Suprapubic skin (tissue), 4 donors: ENCODE data around the gene CHTF18. TPM values are rescaled to one million over a fixed set of nuclear protein-coding genes. Genes with fewer than 3 reads are reported as not detected.

Experiments
- DNase-seq, 2 donors: peaks; one replicate each; pipeline ENCODE4 v3.0.0-alpha.2; 2019; ENCODE audit warnings: low spot score in 2 of 2
- H3K27ac ChIP-seq: fragments of 200-600 bp; sonication (generic); one replicate; pipeline ENCODE4 v1.5.1; 2019
- H3K27me3 ChIP-seq: fragments of 200-600 bp; sonication (generic); one replicate; pipeline ENCODE4 v1.5.1; 2019
- H3K36me3 ChIP-seq: fragments of 200-600 bp; sonication (generic); one replicate; pipeline ENCODE4 v1.5.1; 2019
- H3K4me1 ChIP-seq: fragments of 200-600 bp; sonication (generic); one replicate; pipeline ENCODE4 v1.5.1; 2019
- H3K4me3 ChIP-seq: fragments of 200-600 bp; sonication (generic); one replicate; pipeline ENCODE4 v1.5.1; 2019; ENCODE audit warnings: mild to moderate bottlenecking
- H3K9me3 ChIP-seq: fragments of 200-600 bp; sonication (generic); one replicate; pipeline ENCODE4 v1.5.1; 2019
- CTCF ChIP-seq, 2 donors: fragments of 200-600 bp in 1 of 2; fragments of 450-650 bp in 1 of 2; sonication (generic) in 1 of 2; IDR thresholded peaks; one replicate each; pipeline ENCODE4 v1.5.1; 2016 to 2019; ENCODE audit warnings: antibody characterized with exemption in 2 of 2, mild to moderate bottlenecking in 1 of 2, moderate library complexity in 1 of 2
- EP300 ChIP-seq: sonication (generic); formaldehyde crosslinking; IDR thresholded peaks from one replicate; pipeline ENCODE4 v1.6.1; 2017; ENCODE audit warnings: antibody characterized with exemption
- POLR2A ChIP-seq, 2 donors: fragments of 450-650 bp; IDR thresholded peaks; one replicate each; pipeline ENCODE4 v1.6.1; 2017; ENCODE audit warnings: antibody characterized with exemption in 2 of 2, mild to moderate bottlenecking in 2 of 2, moderate library complexity in 2 of 2
- POLR2AphosphoS5 ChIP-seq, 3 donors: sonication (generic); formaldehyde crosslinking; IDR thresholded peaks; one replicate each; pipeline ENCODE4 v1.6.1; 2017; ENCODE audit warnings: antibody characterized with exemption in 3 of 3
- WGBS: methylation state at CpG from one replicate; pipeline ENCODE4 v1.1.5; 2018; 5-methylcytosine and 5-hydroxymethylcytosine counted together
- total RNA-seq, 4 donors: library from RNA; depleted of rRNA; stranded (reverse); fragments of >200 nt; gene quantifications; one replicate each; pipeline ENCODE4 v1.1.0, GENCODE V29; 2016

Gene CHTF18
- total RNA-seq, 4 donors from 2014 or later, result 12.6 to 22.3 (median 17.3) TPM

GRCh38 chr16:792221-792995, 4.0 kb downstream of the CHTF18 start:
- Histone ChIP-seq H3K27me3 (peaks cover 9% of the 10 kb centered on the region), H3K9me3 (no peaks in the 10 kb centered on the region), H3K36me3 (peaks cover 23% of the 10 kb centered on the region), H3K4me3 (no peak overlapping the region), H3K4me1 (peaks cover 16% of the 10 kb centered on the region), H3K27ac (no peak overlapping the region)
- TF ChIP-seq CTCF (IDR thresholded peaks at IDR 0.05), result no peak
- no peak for TF ChIP-seq POLR2A (IDR thresholded peaks at IDR 0.05)
- no peak for TF ChIP-seq POLR2AphosphoS5 (IDR thresholded peaks at IDR 0.05)
- no peak for TF ChIP-seq EP300
- no peak for DNase-seq
- WGBS, result 91% methylated on average over 16 of the region's 46 CpGs

GRCh38 chr16:793414-793813, 5.0 kb downstream of the CHTF18 start:
- Histone ChIP-seq H3K27me3 (peaks cover 19% of the 10 kb centered on the region), H3K27ac (no peak overlapping the region), H3K9me3 (no peaks in the 10 kb centered on the region), H3K4me3 (no peak overlapping the region), H3K36me3 (peaks cover 23% of the 10 kb centered on the region), H3K4me1 (peaks cover 12% of the 10 kb centered on the region)
- WGBS, result 100% methylated on average over 1 of the region's 8 CpGs
- TF ChIP-seq POLR2AphosphoS5 (IDR thresholded peaks at IDR 0.05), result no peak
- TF ChIP-seq EP300, result no peak
- DNase-seq, result no peak

GRCh38 chr16:794091-794822, 5.8 kb downstream of the CHTF18 start:
- H3K27me3 ChIP-seq, result peaks cover 28% of the 10 kb centered on the region
- H3K36me3 ChIP-seq, result peaks cover 23% of the 10 kb centered on the region
- H3K4me1 ChIP-seq, result peaks cover 4% of the 10 kb centered on the region
- no peaks in the 10 kb centered on the region for H3K9me3 ChIP-seq
- no peak overlapping the region for H3K27ac ChIP-seq
- H3K4me3 ChIP-seq, result no peak overlapping the region
- no peak for DNase-seq
- WGBS, result 86% methylated on average over 28 of the region's 40 CpGs
- no peak for TF ChIP-seq CTCF (IDR thresholded peaks at IDR 0.05)
- no peak for TF ChIP-seq POLR2A (IDR thresholded peaks at IDR 0.05)
- TF ChIP-seq POLR2AphosphoS5 (IDR thresholded peaks at IDR 0.05), result no peak
- no peak for TF ChIP-seq EP300

- TF ChIP-seq CTCF (IDR thresholded peaks at IDR 0.05), result no peak
- TF ChIP-seq POLR2A (IDR thresholded peaks at IDR 0.05), result no peak
- TF ChIP-seq POLR2AphosphoS5 (IDR thresholded peaks at IDR 0.05), result no peak
- TF ChIP-seq EP300, result no peak
- Histone ChIP-seq H3K4me3 (no peak overlapping the region), H3K36me3 (peaks cover 23% of the 10 kb centered on the region), H3K4me1 (no peaks in the 10 kb centered on the region), H3K9me3 (no peaks in the 10 kb centered on the region), H3K27me3 (peaks cover 35% of the 10 kb centered on the region), H3K27ac (no peak overlapping the region)
- DNase-seq, result no peak
- WGBS, result 78% methylated on average over 8 of the region's 31 CpGs
Observed at GRCh38 chr16:794853-795466, 6.5 kb downstream of the CHTF18 start.

GRCh38 chr16:795580-796229, 7.3 kb downstream of the CHTF18 start:
- Histone ChIP-seq H3K27me3 (peaks cover 42% of the 10 kb centered on the region), H3K27ac (no peak overlapping the region), H3K9me3 (no peaks in the 10 kb centered on the region), H3K4me1 (peaks cover 5% of the 10 kb centered on the region), H3K4me3 (no peak overlapping the region), H3K36me3 (peaks cover 23% of the 10 kb centered on the region)
- no peak for DNase-seq
- 65% methylated on average over 9 of the region's 33 CpGs for WGBS
- TF ChIP-seq POLR2A (IDR thresholded peaks at IDR 0.05) (no peak), CTCF (IDR thresholded peaks at IDR 0.05) (no peak), EP300 (no peak), POLR2AphosphoS5 (IDR thresholded peaks at IDR 0.05) (no peak)
